Colonic mucosa (tissue), 4 donors: ENCODE results near the gene IL18. TPM values are rescaled to one million over a fixed set of nuclear protein-coding genes. Genes with fewer than 3 reads are reported as not detected.

Experiments
- DNase-seq: peaks from one replicate; pipeline ENCODE4 v3.0.0-alpha.2; 2020
- H3K27ac ChIP-seq: fragments of 200-600 bp; one replicate; pipeline ENCODE4 v1.8.0; 2021
- H3K27me3 ChIP-seq: fragments of 200-600 bp; one replicate; pipeline ENCODE4 v1.8.0; 2021
- H3K36me3 ChIP-seq: fragments of 200-600 bp; one replicate; pipeline ENCODE4 v1.8.0; 2021
- H3K4me1 ChIP-seq: fragments of 200-600 bp; one replicate; pipeline ENCODE4 v1.8.0; 2021; ENCODE audit warnings: mild to moderate bottlenecking
- H3K4me3 ChIP-seq: fragments of 200-600 bp; one replicate; pipeline ENCODE4 v1.8.0; 2021
- H3K9ac ChIP-seq, 2 donors: one replicate each; pipeline ENCODE4 v1.7.0; 2013; ENCODE audit warnings: control low read depth in 2 of 2, low read depth in 2 of 2, low read length in 2 of 2
- H3K9me3 ChIP-seq: fragments of 200-600 bp; one replicate; pipeline ENCODE4 v1.8.0; 2021
- intact Hi-C: fragments of 100-400 bp; cut with DNase I; formaldehyde crosslinking; loops from one replicate; pipeline ENCODE4 v1.14.1; 2022
- total RNA-seq, 2 donors: library from RNA; stranded (reverse); fragmentation: NEBNext Ultra II Directional in 1 of 2; extraction: Animal tissue kit (Norgen Biotek cat#: 25700) in 1 of 2; gene quantifications; one replicate each; pipeline ENCODE4 v1.2.1, GENCODE V29; 2021
- TF ChIP-seq, protein P1 (sequence below): fragments of 200-600 bp; IDR thresholded peaks from one replicate; pipeline ENCODE4 v1.8.0; 2022; ENCODE audit warnings: antibody characterized with exemption, mild to moderate bottlenecking
- donor health status: healthy.
- donor health status: DM: no; HTN: no; CAD: no.
- donor health status: DM: no; HTN: no; CAD: no.

IL18 gene
- total RNA-seq, 2 donors from 2014 or later, result 42.3 to 63.4 TPM

DNA sequence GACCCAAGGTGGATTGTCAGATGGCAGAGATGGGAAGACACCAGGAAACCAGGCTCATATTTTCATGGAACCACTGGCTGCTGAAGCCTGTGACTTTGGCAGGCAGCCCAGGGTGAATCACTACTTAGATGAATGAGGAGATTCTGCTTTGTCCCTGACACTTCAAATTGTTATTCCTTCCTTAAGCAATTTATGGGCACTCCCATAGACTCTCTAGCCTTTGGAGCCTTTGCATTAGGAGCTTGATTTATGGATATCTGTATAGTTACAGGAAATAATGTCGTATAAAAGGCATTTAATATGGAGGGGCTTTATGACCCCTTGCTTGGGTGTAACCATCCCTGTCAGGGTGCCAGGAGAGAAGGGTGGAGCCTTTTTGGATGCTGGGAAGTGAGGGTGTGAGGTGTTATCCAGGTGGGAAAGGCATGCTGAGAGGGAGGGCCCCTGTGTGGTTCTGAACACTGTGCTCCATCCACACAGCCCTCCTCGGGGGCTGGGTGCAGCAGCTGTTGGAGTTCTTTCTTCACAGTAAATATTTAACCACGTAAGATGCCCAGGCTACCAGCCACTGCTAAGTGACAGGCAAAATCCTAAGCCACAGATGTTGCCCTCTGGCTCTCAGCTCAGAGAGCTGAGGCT lies 35.3 kb downstream of the IL18 start:
- peak overlapping the region; percentile 79 for H3K27ac ChIP-seq
- peak; percentile 87 for DNase-seq
- no peaks in the 10 kb centered on the region for H3K9me3 ChIP-seq
- H3K9ac ChIP-seq, result no peak overlapping the region
- TF ChIP-seq, protein P1, sequence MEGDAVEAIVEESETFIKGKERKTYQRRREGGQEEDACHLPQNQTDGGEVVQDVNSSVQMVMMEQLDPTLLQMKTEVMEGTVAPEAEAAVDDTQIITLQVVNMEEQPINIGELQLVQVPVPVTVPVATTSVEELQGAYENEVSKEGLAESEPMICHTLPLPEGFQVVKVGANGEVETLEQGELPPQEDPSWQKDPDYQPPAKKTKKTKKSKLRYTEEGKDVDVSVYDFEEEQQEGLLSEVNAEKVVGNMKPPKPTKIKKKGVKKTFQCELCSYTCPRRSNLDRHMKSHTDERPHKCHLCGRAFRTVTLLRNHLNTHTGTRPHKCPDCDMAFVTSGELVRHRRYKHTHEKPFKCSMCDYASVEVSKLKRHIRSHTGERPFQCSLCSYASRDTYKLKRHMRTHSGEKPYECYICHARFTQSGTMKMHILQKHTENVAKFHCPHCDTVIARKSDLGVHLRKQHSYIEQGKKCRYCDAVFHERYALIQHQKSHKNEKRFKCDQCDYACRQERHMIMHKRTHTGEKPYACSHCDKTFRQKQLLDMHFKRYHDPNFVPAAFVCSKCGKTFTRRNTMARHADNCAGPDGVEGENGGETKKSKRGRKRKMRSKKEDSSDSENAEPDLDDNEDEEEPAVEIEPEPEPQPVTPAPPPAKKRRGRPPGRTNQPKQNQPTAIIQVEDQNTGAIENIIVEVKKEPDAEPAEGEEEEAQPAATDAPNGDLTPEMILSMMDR, result no peak
- no peaks in the 10 kb centered on the region for H3K27me3 ChIP-seq
- intact Hi-C loops, result no loop called here
- H3K36me3 ChIP-seq, result no peaks in the 10 kb centered on the region
- no peak overlapping the region for H3K4me3 ChIP-seq
- H3K4me1 ChIP-seq, result peaks cover 9% of the 10 kb centered on the region

DNA sequence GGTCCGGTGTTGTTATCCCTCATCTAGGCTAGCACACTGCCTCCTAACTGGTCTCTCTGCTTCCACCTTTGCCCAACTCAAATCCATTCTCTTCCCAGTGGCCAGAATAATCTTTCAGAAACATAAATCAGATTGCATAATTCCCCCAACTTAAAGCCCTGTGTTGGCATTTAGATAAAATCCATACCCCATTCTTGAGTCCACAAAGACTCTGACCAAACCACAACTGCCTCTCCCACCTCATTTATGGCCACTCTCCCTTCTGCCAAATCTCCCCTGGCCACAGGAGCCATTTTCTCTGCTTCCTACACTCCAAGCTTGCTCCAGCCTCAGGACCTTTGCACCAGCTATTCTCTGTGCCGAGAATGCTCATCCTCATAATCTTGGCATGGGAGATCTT lies 36.8 kb downstream of the IL18 start:
- no peak for DNase-seq
- peaks cover 5% of the 10 kb centered on the region for H3K4me1 ChIP-seq
- TF ChIP-seq, protein P1, result no peak
- no peaks in the 10 kb centered on the region for H3K27me3 ChIP-seq
- H3K9ac ChIP-seq, result no peak overlapping the region
- H3K27ac ChIP-seq, result no peak overlapping the region
- H3K36me3 ChIP-seq, result no peaks in the 10 kb centered on the region
- no peak overlapping the region for H3K4me3 ChIP-seq
- intact Hi-C loops, result no loop called here
- no peaks in the 10 kb centered on the region for H3K9me3 ChIP-seq

DNA sequence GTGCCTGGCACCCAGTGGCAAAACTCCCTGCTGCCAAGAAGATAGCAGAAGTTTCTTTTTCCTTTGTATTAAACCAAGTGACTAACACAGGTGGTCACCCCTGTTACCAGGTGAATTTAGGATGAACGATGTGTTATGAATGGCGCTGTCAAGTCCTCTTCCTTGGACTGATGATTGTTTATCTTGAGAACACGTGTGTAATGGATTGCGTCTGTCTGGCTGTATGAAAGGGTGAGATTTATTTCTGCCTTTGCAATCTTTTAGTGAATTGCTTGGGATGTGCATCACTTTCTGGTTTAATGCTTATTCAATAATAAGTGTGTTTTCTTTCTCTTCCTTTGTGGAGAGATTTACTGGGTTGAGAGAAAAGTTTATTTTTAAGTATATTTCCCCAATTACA lies 40.8 kb downstream of the IL18 start:
- intact Hi-C loops, result no loop called here
- no peak overlapping the region for H3K4me3 ChIP-seq
- no peaks in the 10 kb centered on the region for H3K27me3 ChIP-seq
- no peak overlapping the region for H3K27ac ChIP-seq
- H3K9ac ChIP-seq, result no peak overlapping the region
- no peaks in the 10 kb centered on the region for H3K36me3 ChIP-seq
- H3K9me3 ChIP-seq, result no peaks in the 10 kb centered on the region
- H3K4me1 ChIP-seq, result no peaks in the 10 kb centered on the region
- no peak for DNase-seq
- TF ChIP-seq, protein P1, result no peak

DNA sequence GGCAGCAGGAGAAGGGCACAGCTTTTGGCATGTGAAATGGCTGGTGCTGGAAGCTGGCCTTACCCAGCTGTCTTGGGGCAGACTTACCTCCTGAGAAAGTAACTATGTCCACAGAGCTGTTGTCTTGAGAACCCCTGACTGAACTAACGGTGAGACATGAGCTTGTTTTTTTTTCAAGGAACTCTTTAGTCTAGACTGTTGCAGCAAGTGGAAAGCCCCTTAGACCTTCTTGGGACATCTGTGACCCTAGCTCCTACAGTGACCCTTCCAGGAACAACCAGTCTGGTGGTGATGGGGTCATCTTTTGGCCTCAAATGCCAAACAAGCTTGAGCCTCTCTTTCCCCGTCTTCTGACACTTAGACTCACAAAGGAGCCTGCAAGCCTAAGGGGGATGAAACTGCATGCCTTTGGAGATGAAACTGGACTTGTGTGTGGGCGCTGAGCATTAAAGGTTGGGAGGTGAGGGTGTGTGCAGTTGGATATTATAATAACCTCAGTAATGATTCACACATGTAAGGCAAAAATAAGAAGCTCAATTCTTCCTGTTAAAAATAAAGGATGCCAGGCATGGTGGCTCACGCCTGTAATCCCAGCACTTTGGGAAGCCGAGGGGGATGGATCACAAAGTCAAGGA lies 41.8 kb downstream of the IL18 start:
- TF ChIP-seq, protein P1, result no peak
- Histone ChIP-seq H3K9me3 (no peaks in the 10 kb centered on the region), H3K27me3 (no peaks in the 10 kb centered on the region), H3K27ac (no peak overlapping the region), H3K4me3 (no peak overlapping the region), H3K36me3 (no peaks in the 10 kb centered on the region), H3K9ac (no peak overlapping the region), H3K4me1 (no peaks in the 10 kb centered on the region)
- no peak for DNase-seq
- intact Hi-C loops, result no loop called here

DNA sequence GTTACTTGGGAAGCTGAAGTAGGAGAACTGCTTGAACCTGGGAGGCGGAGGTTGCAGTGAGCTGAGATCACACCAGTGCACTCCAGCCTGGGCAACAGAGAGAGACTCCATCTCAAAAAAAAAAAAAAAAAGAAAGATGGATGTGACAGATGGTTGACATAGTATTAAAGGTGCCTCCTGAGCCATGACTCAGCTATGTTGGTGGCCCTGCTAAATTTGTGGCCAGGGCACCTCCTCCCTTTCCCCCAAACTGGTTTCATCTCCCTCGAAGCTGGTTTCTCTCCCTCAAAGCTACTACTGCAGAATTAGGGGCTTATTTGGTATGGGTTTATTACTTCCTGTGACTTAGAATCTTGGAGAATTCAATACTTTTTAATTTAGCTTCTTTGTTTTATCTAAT lies 45.7 kb downstream of the IL18 start:
- H3K27ac ChIP-seq, result no peak overlapping the region
- H3K9ac ChIP-seq, result no peak overlapping the region
- H3K9me3 ChIP-seq, result no peaks in the 10 kb centered on the region
- no peaks in the 10 kb centered on the region for H3K4me1 ChIP-seq
- intact Hi-C loops, result no loop called here
- H3K36me3 ChIP-seq, result no peaks in the 10 kb centered on the region
- no peaks in the 10 kb centered on the region for H3K27me3 ChIP-seq
- H3K4me3 ChIP-seq, result no peak overlapping the region
- TF ChIP-seq, protein P1, result no peak
- DNase-seq, result no peak
